22Rv1 (cell line): ENCODE results near the gene MTMR2.

Experiments used
- CTCF ChIP-seq: fragments of 450-650 bp; IDR thresholded peaks from 2 replicates; pipeline ENCODE4 v1.5.1; 2017; ENCODE audit warnings: mild to moderate bottlenecking
- ZFX ChIP-seq: fragments of 450-650 bp; IDR thresholded peaks from 2 replicates; pipeline ENCODE4 v1.6.1; 2017; ENCODE audit warnings: antibody characterized with exemption, borderline replicate concordance

GRCh38 chr11:95853862-95854261 lies 70.0 kb downstream of the MTMR2 start:
- TF ChIP-seq CTCF (no peak), ZFX (no peak)
